Fibroblast of the conjunctiva (primary cell): Measurements from ENCODE around the gene ANKK1.

Source experiments
- DNase-seq: peaks from one replicate; pipeline ENCODE4 v3.0.0-alpha.2; 2010; ENCODE audit warnings: low read depth

Gene ANKK1

DNA sequence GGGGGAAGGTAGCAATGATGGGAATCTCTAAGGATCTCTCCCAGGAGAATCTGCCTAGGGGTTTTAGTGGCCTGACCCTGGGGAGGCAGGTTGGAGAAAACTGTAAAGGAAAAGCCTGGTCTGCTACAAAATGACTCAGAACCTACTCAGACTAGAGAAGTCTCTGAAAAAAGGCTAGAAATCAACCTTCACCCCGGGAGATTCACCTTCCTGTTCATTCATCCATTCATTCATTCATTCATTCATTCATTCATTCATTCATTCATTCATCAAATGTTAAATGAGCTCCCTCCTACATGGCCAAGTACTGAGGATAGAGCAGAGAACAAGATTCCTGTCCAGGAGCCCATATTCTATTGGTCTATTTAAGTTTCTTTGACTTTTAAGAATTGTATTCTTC, 8.9 kb upstream of the ANKK1 start:
- DNase-seq, result no peak

DNA sequence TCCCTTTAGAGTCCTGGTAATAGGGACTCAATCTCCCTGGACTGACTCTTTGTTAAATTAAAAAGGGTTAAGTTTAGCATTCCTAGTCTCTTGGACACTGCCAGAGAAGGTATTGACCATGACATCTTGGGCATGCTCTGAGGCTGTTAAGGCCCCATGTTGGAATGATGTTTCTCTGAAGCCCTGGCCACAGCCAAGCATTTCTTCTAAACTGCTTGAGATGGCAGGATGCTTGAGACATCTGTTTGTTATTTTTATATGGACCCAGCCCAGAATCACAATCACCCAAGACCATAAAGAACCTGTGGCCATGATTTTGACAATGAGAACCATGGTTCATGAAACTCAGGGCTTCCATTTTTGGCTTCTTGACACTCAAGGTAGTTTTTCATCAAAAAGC, 5.5 kb upstream of the ANKK1 start:
- no peak for DNase-seq

DNA sequence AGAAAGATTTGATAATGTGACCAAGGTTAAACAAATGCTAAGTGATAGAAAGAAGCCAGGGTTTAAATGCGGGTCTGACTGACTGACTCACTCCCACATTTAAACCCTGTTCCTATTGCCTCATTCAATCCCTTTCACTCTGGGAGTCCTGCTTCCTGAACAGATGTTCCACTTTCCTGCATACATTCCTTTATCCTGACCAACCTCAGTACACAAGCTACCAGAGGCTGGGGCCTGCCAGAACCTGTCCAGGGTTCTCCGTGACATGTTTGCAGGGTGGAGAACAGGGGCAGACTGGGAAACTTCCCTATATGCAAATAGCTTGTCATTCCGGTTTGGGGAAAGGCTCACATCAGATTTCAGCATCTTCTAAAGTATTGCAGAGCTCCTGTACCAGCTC, 3.0 kb upstream of the ANKK1 start:
- DNase-seq, result peak; percentile 39

DNA sequence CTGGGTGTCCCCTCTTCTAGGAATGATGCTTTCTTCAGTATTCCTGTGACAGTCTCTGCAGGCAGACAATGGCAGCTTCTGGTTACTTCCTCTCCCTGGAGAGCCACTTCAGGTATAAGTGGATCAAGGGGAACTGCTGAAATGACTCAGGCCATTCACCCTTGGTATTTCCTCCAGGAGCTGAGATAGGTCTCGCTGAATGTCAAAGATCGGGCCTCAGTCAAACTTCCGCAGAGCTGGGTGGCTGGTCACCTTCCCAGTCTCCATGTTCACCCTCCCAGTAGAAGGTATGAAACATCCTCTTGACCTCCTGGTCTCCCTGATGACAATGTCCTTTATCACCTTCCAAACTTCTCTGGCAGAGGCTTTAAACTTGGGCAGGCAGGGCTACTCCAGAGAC, 1.8 kb upstream of the ANKK1 start:
- DNase-seq, result no peak

DNA sequence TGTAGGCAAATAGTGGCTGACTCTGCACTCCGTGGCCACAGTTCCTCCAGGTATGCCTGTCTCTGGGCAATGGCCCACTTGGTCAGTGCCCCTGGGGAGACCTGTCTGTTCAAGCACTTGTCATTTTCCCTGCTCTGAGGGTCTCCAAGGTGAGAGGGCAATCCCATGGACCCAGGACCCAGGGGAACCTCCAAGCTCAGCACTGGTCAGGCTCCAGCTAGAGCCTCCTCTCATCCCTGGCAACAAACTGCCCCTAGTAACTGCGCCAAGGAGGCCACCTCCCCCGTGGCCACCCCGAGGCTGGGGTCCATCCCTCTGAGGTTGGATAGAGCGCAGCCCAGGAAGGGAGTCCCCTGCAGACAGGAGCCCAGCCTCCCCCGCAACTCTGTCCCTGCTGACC, 713 bp upstream of the ANKK1 start:
- DNase-seq, result no peak

DNA sequence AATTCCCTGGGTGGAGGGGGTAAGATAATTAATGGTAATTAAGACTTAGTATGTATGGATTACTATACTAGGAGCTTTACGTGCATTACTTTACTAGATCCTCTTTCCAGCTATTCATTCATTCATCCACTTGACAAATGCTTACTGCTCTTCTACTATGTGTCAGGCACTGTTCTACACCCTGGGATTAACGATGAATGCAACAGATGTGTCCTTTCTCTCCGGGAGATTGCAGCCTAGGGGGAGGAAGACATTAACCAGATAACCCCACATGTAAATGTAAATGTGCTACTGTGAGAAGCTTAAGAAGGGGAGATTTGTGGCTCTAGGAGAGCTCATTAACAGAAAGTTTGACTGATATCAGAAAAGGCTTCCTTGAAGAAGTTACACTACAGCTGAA, 1.7 kb downstream of the ANKK1 start:
- DNase-seq, result no peak

DNA sequence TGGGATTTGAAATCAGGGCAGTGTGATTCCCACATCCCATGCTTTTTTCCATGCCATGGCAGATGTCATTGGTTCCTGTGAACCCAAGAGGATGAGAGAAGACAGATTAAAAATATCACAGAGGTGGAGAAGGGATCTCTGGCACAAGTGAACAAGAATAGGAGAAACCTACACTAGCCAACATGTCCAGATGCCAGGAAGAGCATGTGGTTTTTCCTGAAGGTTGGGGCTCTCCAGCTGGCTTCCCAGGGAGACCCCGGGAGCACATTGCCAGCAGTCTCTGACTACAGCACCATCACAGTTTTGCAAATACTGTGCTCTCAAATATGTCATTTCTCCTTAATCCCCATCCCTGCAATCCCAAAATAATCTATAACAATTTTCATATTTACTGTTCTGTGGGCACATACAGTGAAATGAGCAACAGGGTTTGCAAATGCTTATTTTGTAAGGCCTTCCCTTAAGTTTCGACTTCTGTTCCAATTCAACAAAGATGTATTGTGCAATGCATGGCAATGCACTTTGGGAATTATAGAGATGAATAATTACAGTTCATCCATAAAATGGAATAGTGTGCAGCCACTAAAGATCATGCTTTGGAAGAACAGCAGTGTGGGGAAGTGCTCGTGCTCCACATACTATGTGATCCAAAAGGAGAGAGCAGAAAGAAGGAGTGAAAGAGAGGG, 4.8 kb downstream of the ANKK1 start:
- no peak for DNase-seq

DNA sequence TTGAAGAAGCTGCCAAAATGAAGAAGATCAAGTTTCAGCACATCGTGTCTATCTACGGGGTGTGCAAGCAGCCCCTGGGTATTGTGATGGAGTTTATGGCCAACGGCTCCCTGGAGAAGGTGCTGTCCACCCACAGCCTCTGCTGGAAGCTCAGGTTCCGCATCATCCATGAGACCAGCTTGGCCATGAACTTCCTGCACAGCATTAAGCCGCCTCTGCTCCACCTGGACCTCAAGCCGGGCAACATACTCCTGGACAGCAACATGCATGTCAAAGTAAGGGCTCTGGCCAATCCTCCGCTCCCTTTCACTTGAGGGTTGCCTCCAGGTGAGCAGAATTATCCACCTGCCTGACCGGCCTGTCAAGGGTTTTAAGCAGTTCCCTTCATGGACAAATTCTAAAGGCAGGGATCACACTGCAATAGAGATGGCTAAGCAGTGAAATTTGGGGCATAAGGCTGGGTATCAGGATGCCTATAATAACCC, 6.0 kb downstream of the ANKK1 start:
- no peak for DNase-seq

DNA sequence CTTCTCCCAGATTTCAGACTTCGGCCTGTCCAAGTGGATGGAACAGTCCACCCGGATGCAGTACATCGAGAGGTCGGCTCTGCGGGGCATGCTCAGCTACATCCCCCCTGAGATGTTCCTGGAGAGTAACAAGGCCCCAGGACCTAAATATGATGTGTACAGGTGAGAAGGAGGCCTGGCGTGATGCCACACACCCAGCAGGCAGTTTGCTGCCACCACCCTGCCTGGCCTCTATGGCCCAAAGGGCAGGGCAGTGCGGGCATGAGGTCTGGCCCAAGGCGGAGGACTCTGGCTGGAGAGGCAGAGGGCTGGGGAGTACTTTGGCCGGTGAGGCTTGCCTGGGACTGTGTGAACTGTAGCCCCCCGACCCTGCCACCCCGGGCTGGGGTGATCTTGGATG, 7.3 kb downstream of the ANKK1 start:
- no peak for DNase-seq

DNA sequence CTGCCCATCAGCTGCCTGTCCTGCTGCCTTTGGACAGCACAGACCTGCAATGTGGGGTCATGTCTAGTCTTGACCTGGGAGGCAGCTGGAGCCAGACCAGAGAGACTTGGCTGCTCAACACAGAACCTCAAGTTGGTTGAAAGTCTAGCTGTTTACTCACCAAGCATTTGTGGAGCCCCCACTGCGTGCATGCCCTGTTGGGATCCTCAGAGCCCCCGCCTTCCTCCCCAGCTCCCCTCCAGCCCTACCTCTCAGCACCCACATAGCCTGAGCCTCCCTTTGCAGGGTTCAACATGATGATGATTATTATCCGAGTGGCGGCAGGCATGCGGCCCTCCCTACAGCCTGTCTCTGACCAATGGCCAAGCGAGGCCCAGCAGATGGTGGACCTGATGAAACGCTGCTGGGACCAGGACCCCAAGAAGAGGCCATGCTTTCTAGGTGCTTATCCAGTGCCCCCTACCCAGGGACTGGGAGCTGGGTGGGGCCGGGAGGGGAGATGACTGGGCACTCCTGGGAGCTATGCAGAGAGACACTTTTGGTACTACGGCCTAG, 8.3 kb downstream of the ANKK1 start:
- DNase-seq, result no peak

DNA sequence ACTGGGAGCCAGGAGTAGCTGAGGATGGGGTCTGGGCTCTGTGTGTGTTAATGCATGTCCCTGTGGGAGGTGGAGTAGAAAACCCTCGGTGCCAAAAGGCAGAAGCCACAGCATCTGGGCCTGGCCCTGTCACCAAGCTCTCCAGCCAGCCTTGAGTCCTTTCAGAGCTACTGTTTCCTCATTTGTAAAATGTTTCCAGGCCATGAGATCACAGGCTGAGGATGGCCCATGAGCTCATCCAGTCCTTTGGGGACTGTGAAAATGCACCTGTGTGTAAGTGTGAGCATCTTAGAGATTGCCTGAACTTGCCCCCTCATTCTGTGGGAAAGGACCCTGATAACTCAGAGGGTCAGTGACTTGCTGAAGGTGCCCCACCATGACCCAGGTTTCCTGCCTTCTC, 9.1 kb downstream of the ANKK1 start:
- DNase-seq, result no peak

DNA sequence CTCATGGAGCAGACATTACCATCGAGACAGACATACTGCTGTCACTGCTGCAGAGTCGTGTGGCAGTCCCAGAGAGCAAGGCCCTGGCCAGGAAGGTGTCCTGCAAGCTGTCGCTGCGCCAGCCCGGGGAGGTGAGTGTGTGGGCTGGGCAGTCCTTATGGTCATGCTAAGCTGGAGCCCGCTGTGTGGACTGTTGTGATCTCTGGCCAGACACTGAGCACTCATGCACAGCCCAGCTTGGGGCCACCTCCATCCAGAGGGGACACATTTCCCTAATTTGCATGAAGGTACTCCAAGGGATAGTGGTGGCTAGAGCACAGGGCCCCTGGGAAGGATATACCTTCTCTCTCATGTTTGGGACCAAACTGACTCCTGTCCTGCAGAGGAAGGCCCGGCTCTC, 9.6 kb downstream of the ANKK1 start:
- DNase-seq, result no peak

DNA sequence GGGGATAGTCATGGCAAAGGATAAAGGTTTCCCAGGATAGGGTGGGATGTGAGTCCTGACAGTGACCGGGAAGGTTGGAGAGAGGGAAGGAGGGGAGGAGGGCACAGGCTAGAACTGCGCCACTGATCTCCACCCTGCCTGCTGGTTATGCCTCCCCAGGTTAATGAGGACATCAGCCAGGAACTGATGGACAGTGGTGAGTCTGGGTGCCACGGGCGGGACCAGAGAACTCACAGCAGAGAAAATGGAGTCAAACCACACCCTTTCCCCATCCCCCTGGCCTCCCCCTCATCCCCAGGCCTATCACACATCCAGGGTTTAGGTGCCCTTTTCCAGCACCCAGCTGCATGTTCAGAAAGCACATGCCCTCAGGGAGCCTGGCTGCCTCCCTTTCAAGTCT, 10.2 kb downstream of the ANKK1 start:
- DNase-seq, result no peak

DNA sequence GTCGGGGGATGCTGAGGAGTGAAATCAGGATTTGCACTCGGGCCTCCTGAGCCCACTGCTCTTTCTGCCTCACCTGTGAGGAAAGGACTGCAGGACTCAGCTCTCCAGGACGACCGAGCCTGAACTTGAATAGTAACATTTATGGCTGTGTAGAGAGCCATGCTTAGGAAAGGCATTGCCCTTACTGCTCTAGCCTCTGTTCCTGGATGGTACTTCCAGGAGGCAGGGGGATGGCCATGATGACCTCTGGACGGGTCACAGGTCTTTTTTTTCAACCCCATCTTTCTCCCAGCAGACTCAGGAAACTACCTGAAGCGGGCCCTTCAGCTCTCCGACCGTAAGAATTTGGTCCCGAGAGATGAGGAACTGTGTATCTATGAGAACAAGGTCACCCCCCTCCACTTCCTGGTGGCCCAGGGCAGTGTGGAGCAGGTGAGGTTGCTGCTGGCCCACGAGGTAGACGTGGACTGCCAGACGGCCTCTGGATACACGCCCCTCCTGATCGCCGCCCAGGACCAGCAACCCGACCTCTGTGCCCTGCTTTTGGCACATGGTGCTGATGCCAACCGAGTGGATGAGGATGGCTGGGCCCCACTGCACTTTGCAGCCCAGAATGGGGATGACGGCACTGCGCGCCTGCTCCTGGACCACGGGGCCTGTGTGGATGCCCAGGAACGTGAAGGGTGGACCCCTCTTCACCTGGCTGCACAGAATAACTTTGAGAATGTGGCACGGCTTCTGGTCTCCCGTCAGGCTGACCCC, 11.3 kb downstream of the ANKK1 start:
- DNase-seq, result no peak

DNA sequence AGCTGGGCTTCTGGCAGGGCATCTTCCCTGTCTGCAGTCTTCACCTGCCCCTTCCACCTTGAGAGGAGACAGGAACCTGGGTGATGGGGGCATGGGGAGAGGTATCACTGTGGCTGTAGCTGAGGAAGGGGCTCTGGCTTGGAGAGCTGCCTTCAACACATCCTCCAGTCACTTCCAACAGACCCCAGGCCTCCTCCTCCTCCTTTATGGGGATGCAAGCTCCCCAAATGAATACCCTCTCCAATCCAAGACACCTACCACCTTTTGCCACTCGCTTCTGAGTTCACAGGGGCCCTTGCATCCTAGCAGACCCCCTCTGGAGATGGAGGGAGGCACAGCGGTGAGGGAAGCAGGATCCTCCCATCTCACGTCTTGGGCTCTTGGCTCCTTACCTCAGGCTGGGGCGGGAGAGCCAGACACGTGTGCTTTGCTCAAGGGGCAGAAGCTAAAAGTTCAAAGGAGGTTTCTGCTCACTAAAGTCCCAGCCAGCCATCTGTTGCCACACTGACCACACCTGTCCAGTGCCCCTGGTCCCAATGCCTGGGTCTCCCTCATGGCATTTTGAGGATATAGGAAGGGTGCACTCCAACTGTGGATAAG, 13.2 kb downstream of the ANKK1 start:
- DNase-seq, result no peak

DNA sequence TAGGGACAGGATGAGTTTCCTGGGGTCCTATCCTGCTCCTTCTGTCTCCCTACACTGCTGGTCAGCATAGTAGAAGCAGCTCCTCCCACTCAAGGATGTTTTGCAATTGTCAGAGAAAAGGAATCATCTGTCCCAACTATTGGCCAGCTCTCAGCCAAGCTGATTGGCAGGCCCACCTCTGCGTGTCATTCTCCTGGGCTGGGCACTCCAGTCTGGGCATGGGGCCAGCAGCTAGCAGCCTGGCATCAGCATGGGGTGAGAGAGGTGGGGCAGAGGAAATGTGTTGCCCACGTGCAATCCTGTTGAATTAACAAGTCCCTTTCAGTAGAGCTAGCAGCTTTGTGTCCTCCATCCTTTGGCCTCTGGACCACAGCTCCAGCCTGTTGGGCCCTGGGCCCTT, 14.1 kb downstream of the ANKK1 start:
- no peak for DNase-seq

DNA sequence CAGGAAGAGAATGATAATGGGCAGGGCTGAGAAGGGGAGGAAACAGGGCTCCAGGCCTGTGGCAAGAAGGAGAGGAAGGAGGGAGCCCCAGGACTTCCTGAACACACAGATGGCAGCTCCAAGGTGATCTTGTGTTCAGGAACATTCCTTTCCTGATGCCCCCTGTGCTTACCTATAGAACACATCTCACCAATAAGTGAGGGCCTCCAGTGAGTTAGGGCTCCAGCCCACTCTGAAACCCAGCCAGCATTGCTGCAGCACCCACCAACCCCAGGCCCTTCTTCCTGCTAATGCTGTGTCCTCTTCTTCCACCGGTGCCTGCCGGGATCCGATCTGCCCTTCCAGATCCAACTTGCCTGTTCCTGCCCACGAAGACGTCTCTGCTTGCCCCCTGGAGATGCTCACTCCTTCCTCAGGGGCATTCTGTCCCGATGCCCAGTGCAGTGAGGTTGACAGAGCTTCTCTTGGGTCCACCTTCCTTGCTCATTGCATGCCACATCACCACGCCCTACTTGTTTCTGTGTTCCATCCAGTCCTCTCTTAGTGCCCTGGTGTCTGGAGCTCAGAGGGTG, 17.4 kb downstream of the ANKK1 start:
- no peak for DNase-seq

DNA sequence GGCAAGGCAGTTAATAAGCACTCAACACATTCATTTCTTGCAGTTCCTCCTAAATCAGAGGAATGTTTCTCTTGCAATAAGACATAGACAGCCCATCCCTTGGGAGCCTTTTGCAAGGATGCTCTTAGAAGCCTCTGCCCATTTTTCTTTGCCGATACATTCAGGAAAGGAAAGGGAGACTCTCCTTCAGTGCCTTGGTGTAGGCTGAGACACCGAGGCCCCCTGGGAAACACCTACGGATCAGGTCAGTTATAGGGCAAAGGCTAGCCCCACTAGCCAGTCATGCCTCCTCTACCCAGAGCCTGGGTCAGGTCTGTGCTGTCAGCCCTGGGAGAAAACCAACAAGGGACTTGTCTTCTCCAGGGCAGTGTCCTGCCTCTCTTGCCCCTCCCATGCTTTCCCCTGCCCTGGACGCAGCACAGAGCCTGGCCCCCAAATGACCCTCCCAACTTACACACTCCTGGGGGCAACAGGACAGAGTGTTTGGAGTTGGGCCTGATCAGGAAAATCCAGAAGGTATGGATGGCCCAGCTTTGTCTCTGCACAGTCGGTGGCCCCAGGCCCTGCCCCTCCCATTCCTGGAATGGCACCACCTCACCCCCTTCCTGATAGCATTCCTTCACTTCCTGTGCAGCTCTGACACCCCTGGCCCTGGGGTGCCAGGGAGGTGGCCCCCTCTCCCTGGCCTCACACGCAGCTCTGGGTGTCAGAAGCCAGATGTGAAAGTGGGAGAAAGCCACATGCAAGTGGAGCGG, 18.3 kb downstream of the ANKK1 start:
- DNase-seq, result no peak

DNA sequence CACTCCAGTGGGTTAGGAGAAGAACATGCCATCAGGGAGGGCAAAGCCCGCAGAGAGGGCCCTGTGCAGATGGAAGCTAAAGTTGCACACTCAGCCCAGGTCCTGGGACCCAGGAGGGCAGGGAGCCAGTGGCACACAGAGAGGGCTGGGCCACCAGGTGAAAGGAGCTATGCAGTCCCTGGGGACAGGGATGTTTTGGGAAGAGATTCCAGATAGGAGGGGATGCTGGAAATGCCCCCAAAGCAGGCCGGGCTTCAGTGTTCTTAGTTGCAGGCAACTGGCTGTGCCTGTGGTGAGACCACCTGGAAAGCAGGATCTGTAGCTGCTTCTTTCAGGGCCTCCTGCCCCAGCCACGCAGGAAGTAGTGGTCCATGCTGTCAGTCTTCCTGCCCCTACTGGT, 19.6 kb downstream of the ANKK1 start:
- DNase-seq, result no peak

DNA sequence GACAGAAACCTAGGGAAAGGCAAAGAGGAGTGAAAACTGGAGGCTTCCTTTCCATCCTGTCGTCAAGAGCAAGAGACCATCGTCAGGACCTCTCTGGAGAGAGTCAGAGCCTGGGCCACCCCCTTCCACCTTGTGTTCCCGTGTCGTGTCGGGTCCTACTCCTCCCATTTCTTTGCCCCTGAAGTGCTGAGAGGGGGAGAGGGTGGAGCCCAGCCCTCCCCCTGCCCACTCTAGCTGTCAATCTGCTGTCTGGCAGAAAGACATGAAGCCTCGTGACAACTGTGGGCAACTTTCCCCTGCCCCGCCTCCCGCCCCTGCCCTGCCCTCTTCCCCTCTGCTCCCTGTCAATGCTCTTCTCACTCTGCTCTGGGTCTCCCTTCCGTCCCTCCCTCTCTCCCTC, 20.6 kb downstream of the ANKK1 start:
- DNase-seq, result no peak

DNA sequence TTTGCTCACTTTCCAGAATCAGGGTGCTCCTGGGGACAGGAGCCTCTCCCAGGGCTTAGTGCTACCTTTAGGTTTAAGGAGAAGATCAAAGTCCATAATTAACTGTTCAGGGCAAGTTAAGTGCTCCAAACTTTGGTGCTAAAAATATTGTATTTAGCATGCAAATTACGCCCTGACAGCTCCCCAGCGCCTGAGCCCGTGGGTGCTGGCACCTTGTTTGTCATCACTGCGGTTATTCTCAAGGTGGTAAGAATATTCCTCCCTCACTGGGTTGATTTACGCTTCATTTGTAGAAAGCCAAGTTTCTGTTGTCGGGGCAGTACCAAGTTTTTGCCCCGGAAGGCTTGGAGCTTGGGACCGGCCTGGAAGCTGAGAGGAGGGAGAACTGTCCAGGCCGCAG, 21.3 kb downstream of the ANKK1 start:
- DNase-seq, result no peak

DNA sequence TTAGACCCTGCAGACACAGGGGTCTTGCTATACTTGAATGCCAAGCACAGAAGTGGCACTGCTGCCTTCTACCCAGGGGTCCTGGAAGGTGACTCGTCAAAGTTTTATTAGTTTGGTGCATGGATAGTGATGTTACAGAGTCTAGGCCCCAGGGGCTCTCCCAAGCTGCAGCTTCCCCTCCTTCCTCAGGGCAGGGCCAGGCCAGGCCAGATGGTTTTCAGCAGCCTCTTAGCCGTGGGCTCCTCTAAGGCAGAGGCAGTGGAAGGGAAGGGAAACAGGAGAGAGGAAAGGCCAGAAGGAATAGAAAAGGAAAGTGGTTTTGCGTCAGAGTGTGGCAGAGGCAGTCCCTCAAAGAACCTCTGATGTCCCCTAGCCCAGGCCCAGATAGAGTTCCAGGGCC, 21.9 kb downstream of the ANKK1 start:
- no peak for DNase-seq
